Right lobe of liver (tissue), 4 donors: ENCODE results near the gene IRX2.

Experiments used
- CTCF ChIP-seq, 4 donors: fragments of 200-600 bp in 3 of 4; fragments of 450-650 bp in 1 of 4; IDR thresholded peaks; one replicate each; pipeline versions ENCODE4 v1.5.1 to v1.8.0; 2016 to 2022; ENCODE audit warnings: antibody characterized with exemption in 4 of 4, mild to moderate bottlenecking in 2 of 4
- POLR2A ChIP-seq: fragments of 450-650 bp; IDR thresholded peaks from one replicate; pipeline ENCODE4 v1.6.1; 2017; ENCODE audit warnings: antibody characterized with exemption, mild to moderate bottlenecking
- donor health status: DM: no; HTN: no; CAD: no.
- donor health status: DM: no; HTN: no; CAD: no.
- donor health status: DM: no; HTN: yes; CAD: no.

- no peak for TF ChIP-seq CTCF (IDR thresholded peaks at IDR 0.05)
- no peak for TF ChIP-seq POLR2A
Measured at GRCh38 chr5:2751592-2752021, at the start of gene IRX2.
